ENCODE measurements around the gene ACAT2. TPM values are rescaled to one million over a fixed set of nuclear protein-coding genes. Genes with fewer than 3 reads are reported as not detected.
"Not testable (repeated sequence)": the region's sequence is repeated elsewhere in the genome, so short reads cannot be mapped to it uniquely, and the experiment has no call there.

Gene ACAT2
- total RNA-seq, 1 donor from 2014 or later = 0.85 TPM

- TF ChIP-seq, protein P1, sequence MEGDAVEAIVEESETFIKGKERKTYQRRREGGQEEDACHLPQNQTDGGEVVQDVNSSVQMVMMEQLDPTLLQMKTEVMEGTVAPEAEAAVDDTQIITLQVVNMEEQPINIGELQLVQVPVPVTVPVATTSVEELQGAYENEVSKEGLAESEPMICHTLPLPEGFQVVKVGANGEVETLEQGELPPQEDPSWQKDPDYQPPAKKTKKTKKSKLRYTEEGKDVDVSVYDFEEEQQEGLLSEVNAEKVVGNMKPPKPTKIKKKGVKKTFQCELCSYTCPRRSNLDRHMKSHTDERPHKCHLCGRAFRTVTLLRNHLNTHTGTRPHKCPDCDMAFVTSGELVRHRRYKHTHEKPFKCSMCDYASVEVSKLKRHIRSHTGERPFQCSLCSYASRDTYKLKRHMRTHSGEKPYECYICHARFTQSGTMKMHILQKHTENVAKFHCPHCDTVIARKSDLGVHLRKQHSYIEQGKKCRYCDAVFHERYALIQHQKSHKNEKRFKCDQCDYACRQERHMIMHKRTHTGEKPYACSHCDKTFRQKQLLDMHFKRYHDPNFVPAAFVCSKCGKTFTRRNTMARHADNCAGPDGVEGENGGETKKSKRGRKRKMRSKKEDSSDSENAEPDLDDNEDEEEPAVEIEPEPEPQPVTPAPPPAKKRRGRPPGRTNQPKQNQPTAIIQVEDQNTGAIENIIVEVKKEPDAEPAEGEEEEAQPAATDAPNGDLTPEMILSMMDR (IDR thresholded peaks at IDR 0.05) = no peak
- Histone ChIP-seq H3K27me3 (no peaks in the 10 kb centered on the region), H3K27ac (no peak overlapping the region), H3K4me3 (no peak overlapping the region), H3K4me1 (peaks cover 0 to 6% of the 10 kb centered on the region in 2 donors), H3K36me3 (no peaks in the 10 kb centered on the region), H3K9me3 (no peaks in the 10 kb centered on the region)
- intact Hi-C loops (cut with DNase I) = loop anchor here (10.0 kb wide), 1 partner anchor 1078 kb away; the partner anchor contains the start of gene DYNLT1
- DNase-seq (ENCODE audit: low spot score in 2 of 2) = no peak
Measured at GRCh38 chr6:159723259-159723658, 38.6 kb upstream of the ACAT2 start.

GRCh38 chr6:159724778-159725177 lies 37.1 kb upstream of the ACAT2 start:
- H3K4me3 ChIP-seq = no peak overlapping the region
- H3K36me3 ChIP-seq = no peaks in the 10 kb centered on the region
- TF ChIP-seq, protein P1 (IDR thresholded peaks at IDR 0.05) = no peak
- H3K9me3 ChIP-seq = no peaks in the 10 kb centered on the region
- H3K27me3 ChIP-seq = no peaks in the 10 kb centered on the region
- peaks cover 0 to 9% of the 10 kb centered on the region in 2 donors for H3K4me1 ChIP-seq
- no peak overlapping the region for H3K27ac ChIP-seq
- intact Hi-C loops (cut with DNase I) = loop anchor here (10.0 kb wide), 1 partner anchor 1080 kb away; the partner anchor contains the start of gene DYNLT1
- DNase-seq (ENCODE audit: low spot score in 2 of 2) = no peak

- intact Hi-C loops (cut with DNase I) = loop anchor here (10.0 kb wide), 1 partner anchor 1080 kb away; the partner anchor contains the start of gene DYNLT1
- peaks cover 0 to 13% of the 10 kb centered on the region in 2 donors for H3K4me1 ChIP-seq
- not testable (repeated sequence) for H3K27ac ChIP-seq; H3K9me3 ChIP-seq; H3K27me3 ChIP-seq; H3K36me3 ChIP-seq; DNase-seq (ENCODE audit: low spot score in 2 of 2); H3K4me3 ChIP-seq
Measured at GRCh38 chr6:159725208-159725607, 36.6 kb upstream of the ACAT2 start.

- H3K4me3 ChIP-seq = peak overlapping the region; percentile 95 to 100
- no peak for DNase-seq (ENCODE audit: low spot score in 2 of 2)
- intact Hi-C loops (cut with DNase I) = loop anchor here (1.0 to 10.0 kb wide), 2 partner anchors 10 to 1082 kb away; partner anchors contain the start of gene DYNLT1
- TF ChIP-seq, protein P1 (IDR thresholded peaks at IDR 0.05) = no peak
- H3K27me3 ChIP-seq = no peaks in the 10 kb centered on the region
- peak overlapping the region; percentile 98 to 100 for H3K27ac ChIP-seq
- peaks cover 6 to 19% of the 10 kb centered on the region in 2 donors for H3K4me1 ChIP-seq
- no peaks in the 10 kb centered on the region for H3K9me3 ChIP-seq
- no peaks in the 10 kb centered on the region for H3K36me3 ChIP-seq
Measured at GRCh38 chr6:159726255-159726917, 35.5 kb upstream of the ACAT2 start.

GRCh38 chr6:159726918-159727716 lies 34.7 kb upstream of the ACAT2 start, which contains the start of gene WTAP:
WTAP (plus strand) TSS chr6:159727506; CDS start chr6:159736266, 8,760 bp downstream.
- H3K36me3 ChIP-seq = no peaks in the 10 kb centered on the region
- peak within 1 kb of the TSS; percentile 95 to 100 for H3K4me3 ChIP-seq
- peaks cover 6 to 25% of the 10 kb centered on the region in 2 donors for H3K4me1 ChIP-seq
- H3K27me3 ChIP-seq = no peaks in the 10 kb centered on the region
- DNase-seq (ENCODE audit: low spot score in 2 of 2) = peak; percentile 87 to 97
- H3K9me3 ChIP-seq = no peaks in the 10 kb centered on the region
- TF ChIP-seq, protein P1 (IDR thresholded peaks at IDR 0.05) = no peak
- intact Hi-C loops (cut with DNase I) = loop anchor here (1.0 to 10.0 kb wide), 6 partner anchors 11 to 1082 kb away; partner anchors contain the start of genes ACAT2, DYNLT1 and TCP1
- peak within 1 kb of the TSS; percentile 98 to 100 for H3K27ac ChIP-seq

All from ascending aorta (tissue), 2 donors.